Karpas-422 (cell line): Measurements from ENCODE around the gene PLXNA2. TPM values are rescaled to one million over a fixed set of nuclear protein-coding genes. Genes with fewer than 3 reads are reported as not detected.

ENCODE experiments used
- DNase-seq: peaks from one replicate; pipeline ENCODE4 v3.0.0-alpha.2; 2015
- H2AFZ ChIP-seq: fragments of 200-600 bp; sonication (generic); 2 replicates; pipeline ENCODE4 v1.6.1; 2014; ENCODE audit warnings: antibody characterized with exemption, low read length, mixed read lengths
- H3K27ac ChIP-seq: fragments of 200-600 bp; sonication (generic); 2 replicates; pipeline ENCODE4 v1.5.1; 2014; ENCODE audit warnings: mild to moderate bottlenecking, low read length, moderate library complexity
- H3K27me3 ChIP-seq: fragments of 200-600 bp; sonication (generic); 2 replicates; pipeline ENCODE4 v1.6.1; 2014; ENCODE audit warnings: low read length, mixed read lengths
- H3K36me3 ChIP-seq: fragments of 200-600 bp; sonication (generic); 2 replicates; pipeline ENCODE4 v1.6.1; 2014; ENCODE audit warnings: low read length, mixed read lengths; ENCODE audit not compliant: insufficient read depth
- H3K4me1 ChIP-seq: fragments of 200-600 bp; sonication (generic); 2 replicates; pipeline ENCODE4 v1.6.1; 2014; ENCODE audit warnings: mild to moderate bottlenecking, low read length, mixed read lengths
- H3K4me2 ChIP-seq: fragments of 200-600 bp; sonication (generic); 2 replicates; pipeline ENCODE4 v1.6.1; 2014; ENCODE audit warnings: low read length, low read depth, mild to moderate bottlenecking; ENCODE audit not compliant: poor library complexity, severe bottlenecking
- H3K4me3 ChIP-seq: fragments of 200-600 bp; sonication (generic); 2 replicates; pipeline ENCODE4 v1.5.1; 2014; ENCODE audit warnings: mild to moderate bottlenecking, antibody characterized with exemption, low read length, mixed read lengths
- H3K79me2 ChIP-seq: fragments of 200-600 bp; sonication (generic); 2 replicates; pipeline ENCODE4 v1.6.1; 2014; ENCODE audit warnings: mild to moderate bottlenecking, low read length, mixed read lengths
- H3K9ac ChIP-seq: fragments of 200-600 bp; sonication (generic); 2 replicates; pipeline ENCODE4 v1.6.0; 2014; ENCODE audit warnings: low read length
- H3K9me2 ChIP-seq: fragments of 200-600 bp; sonication (generic), shearing (Covaris generic); replicated peaks from 2 replicates; pipeline ENCODE4 v1.6.0; 2014; ENCODE audit warnings: mild to moderate bottlenecking, low read length, moderate library complexity; ENCODE audit not compliant: insufficient read depth
- H3K9me3 ChIP-seq: fragments of 300-700, 200-600 bp; sonication (generic); 2 replicates; pipeline ENCODE4 v1.6.1; 2014; ENCODE audit warnings: low read length, mixed read lengths
- H4K20me1 ChIP-seq: fragments of 200-600 bp; sonication (generic); 2 replicates; pipeline ENCODE4 v1.6.1; 2014; ENCODE audit warnings: mild to moderate bottlenecking, antibody characterized with exemption, low read length, low read depth; ENCODE audit not compliant: insufficient read depth
- total RNA-seq: library from RNA; depleted of rRNA; stranded (reverse); fragments of >200 nt; shearing (Covaris generic); gene quantifications from 2 replicates; pipeline ENCODE4 v1.2.3, GENCODE V29; 2014; ENCODE audit warnings: low replicate concordance

The PLXNA2 gene
- total RNA-seq, 1 experiment from 2014 or later = not detected

- Histone ChIP-seq H3K9me2 (no peaks in the 10 kb centered on the region), H2AFZ (no peak overlapping the region), H3K9me3 (no peaks in the 10 kb centered on the region), H3K36me3 (no peaks in the 10 kb centered on the region), H4K20me1 (no peaks in the 10 kb centered on the region), H3K4me1 (peaks cover 13% of the 10 kb centered on the region), H3K4me3 (no peak overlapping the region), H3K27ac (no peak overlapping the region), H3K9ac (no peak overlapping the region), H3K4me2 (no peak overlapping the region), H3K79me2 (no peaks in the 10 kb centered on the region), H3K27me3 (0 out of 2 replicates have a peak, but pooled peaks cover 3% of the 10 kb centered on the region)
- DNase-seq = no peak
Measured at GRCh38 chr1:208270651-208271141, 26.5 kb upstream of the PLXNA2 start.

GRCh38 chr1:208269338-208269666 lies 25.1 kb upstream of the PLXNA2 start:
- no peak overlapping the region for H3K4me2 ChIP-seq
- no peak overlapping the region for H2AFZ ChIP-seq
- no peak overlapping the region for H3K4me3 ChIP-seq
- no peaks in the 10 kb centered on the region for H3K36me3 ChIP-seq
- H3K79me2 ChIP-seq = no peaks in the 10 kb centered on the region
- no peaks in the 10 kb centered on the region for H3K9me2 ChIP-seq
- no peak overlapping the region for H3K27ac ChIP-seq
- H3K27me3 ChIP-seq = 0 out of 2 replicates have a peak, but pooled peaks cover 3% of the 10 kb centered on the region
- H4K20me1 ChIP-seq = no peaks in the 10 kb centered on the region
- no peaks in the 10 kb centered on the region for H3K9me3 ChIP-seq
- no peak overlapping the region for H3K9ac ChIP-seq
- H3K4me1 ChIP-seq = peaks cover 13% of the 10 kb centered on the region
- no peak for DNase-seq

- Histone ChIP-seq H3K27me3 (0 out of 2 replicates have a peak, but pooled peaks cover 3% of the 10 kb centered on the region), H3K4me3 (no peak overlapping the region), H3K79me2 (no peaks in the 10 kb centered on the region), H3K36me3 (no peaks in the 10 kb centered on the region), H2AFZ (no peak overlapping the region), H3K27ac (no peak overlapping the region), H3K4me1 (peaks cover 13% of the 10 kb centered on the region), H3K9me3 (no peaks in the 10 kb centered on the region), H4K20me1 (no peaks in the 10 kb centered on the region), H3K4me2 (no peak overlapping the region), H3K9me2 (no peaks in the 10 kb centered on the region), H3K9ac (no peak overlapping the region)
- no peak for DNase-seq
Measured at GRCh38 chr1:208268541-208269337, 24.6 kb upstream of the PLXNA2 start.

- no peak overlapping the region for H3K4me2 ChIP-seq
- H2AFZ ChIP-seq = no peak overlapping the region
- no peaks in the 10 kb centered on the region for H3K36me3 ChIP-seq
- H3K4me3 ChIP-seq = no peak overlapping the region
- H3K9ac ChIP-seq = no peak overlapping the region
- no peaks in the 10 kb centered on the region for H3K4me1 ChIP-seq
- 0 out of 2 replicates have a peak, but pooled peaks cover 2% of the 10 kb centered on the region for H4K20me1 ChIP-seq
- no peak for DNase-seq
- H3K27ac ChIP-seq = no peak overlapping the region
- no peaks in the 10 kb centered on the region for H3K9me3 ChIP-seq
- 0 out of 2 replicates have a peak, but pooled peaks cover 3% of the 10 kb centered on the region for H3K27me3 ChIP-seq
- no peaks in the 10 kb centered on the region for H3K9me2 ChIP-seq
- H3K79me2 ChIP-seq = no peaks in the 10 kb centered on the region
Measured at GRCh38 chr1:208265525-208265924, 21.3 kb upstream of the PLXNA2 start.

- no peak overlapping the region for H3K4me3 ChIP-seq
- H4K20me1 ChIP-seq = 0 out of 2 replicates have a peak, but pooled peaks cover 2% of the 10 kb centered on the region
- H3K27me3 ChIP-seq = 0 out of 2 replicates have a peak, but pooled peaks cover 3% of the 10 kb centered on the region
- no peaks in the 10 kb centered on the region for H3K36me3 ChIP-seq
- no peak overlapping the region for H3K9ac ChIP-seq
- H3K4me2 ChIP-seq = no peak overlapping the region
- DNase-seq = no peak
- H3K27ac ChIP-seq = no peak overlapping the region
- no peaks in the 10 kb centered on the region for H3K79me2 ChIP-seq
- no peak overlapping the region for H2AFZ ChIP-seq
- H3K4me1 ChIP-seq = no peaks in the 10 kb centered on the region
- H3K9me2 ChIP-seq = no peaks in the 10 kb centered on the region
- no peaks in the 10 kb centered on the region for H3K9me3 ChIP-seq
Measured at GRCh38 chr1:208265122-208265469, 20.9 kb upstream of the PLXNA2 start.

GRCh38 chr1:208264469-208265121 lies 20.4 kb upstream of the PLXNA2 start:
- Histone ChIP-seq H3K9ac (no peak overlapping the region), H3K4me1 (no peaks in the 10 kb centered on the region), H3K9me3 (no peaks in the 10 kb centered on the region), H3K9me2 (no peaks in the 10 kb centered on the region), H3K27ac (no peak overlapping the region), H3K4me2 (no peak overlapping the region), H3K4me3 (no peak overlapping the region), H3K79me2 (no peaks in the 10 kb centered on the region), H2AFZ (no peak overlapping the region), H3K36me3 (no peaks in the 10 kb centered on the region), H4K20me1 (0 out of 2 replicates have a peak, but pooled peaks cover 2% of the 10 kb centered on the region), H3K27me3 (0 out of 2 replicates have a peak, but pooled peaks cover 3% of the 10 kb centered on the region)
- peak; percentile 32 for DNase-seq

GRCh38 chr1:208261874-208262273 lies 17.7 kb upstream of the PLXNA2 start:
- Histone ChIP-seq H3K9ac (no peak overlapping the region), H2AFZ (no peak overlapping the region), H3K4me2 (no peak overlapping the region), H3K9me2 (no peaks in the 10 kb centered on the region), H3K9me3 (no peaks in the 10 kb centered on the region), H3K4me3 (no peak overlapping the region), H3K79me2 (no peaks in the 10 kb centered on the region), H4K20me1 (0 out of 2 replicates have a peak, but pooled peaks cover 2% of the 10 kb centered on the region), H3K27ac (no peak overlapping the region), H3K4me1 (no peaks in the 10 kb centered on the region), H3K27me3 (no peaks in the 10 kb centered on the region), H3K36me3 (no peaks in the 10 kb centered on the region)
- DNase-seq = no peak

GRCh38 chr1:208258277-208258676 lies 14.1 kb upstream of the PLXNA2 start:
- DNase-seq = no peak
- Histone ChIP-seq H3K4me2 (no peak overlapping the region), H3K9me3 (no peaks in the 10 kb centered on the region), H3K27ac (no peak overlapping the region), H3K4me1 (no peaks in the 10 kb centered on the region), H3K9me2 (no peaks in the 10 kb centered on the region), H3K79me2 (no peaks in the 10 kb centered on the region), H4K20me1 (no peaks in the 10 kb centered on the region), H3K27me3 (no peaks in the 10 kb centered on the region), H3K4me3 (no peak overlapping the region), H3K36me3 (no peaks in the 10 kb centered on the region), H3K9ac (no peak overlapping the region), H2AFZ (no peak overlapping the region)
